Pancreas (tissue), 10 donors: ENCODE results near the gene UNC45B. TPM values are rescaled to one million over a fixed set of nuclear protein-coding genes. Genes with fewer than 3 reads are reported as not detected.

Experiments
- ATAC-seq, 4 donors: fragments of 200-7000 bp; cut with Tn5 transposase; one replicate each; pipeline versions ENCODE4 v1.8.0 to v1.9.1; 2020; ENCODE audit warnings: mild to moderate bottlenecking in 4 of 4, moderate library complexity in 4 of 4
- DNase-seq, 6 donors: peaks; one replicate each; pipeline ENCODE4 v3.0.0-alpha.2; 2020
- FAIRE-seq: peaks from 2 replicates; lab custom pipeline; 2012; peaks lifted over from hg19 to GRCh38; lab: Jason Lieb, UNC
- H3K27ac ChIP-seq, 4 donors: fragments of 200-600 bp; sonication (generic); 1 replicate in 3 of 4; 2 replicates in 1 of 4; pipeline versions ENCODE4 v1.5.0 to v1.8.0; 2020
- H3K27me3 ChIP-seq, 4 donors: fragments of 200-600 bp; one replicate each; pipeline ENCODE4 v1.8.0; 2021
- H3K36me3 ChIP-seq, 3 donors: fragments of 200-600 bp; sonication (generic) in 1 of 3; one replicate each; pipeline versions ENCODE4 v1.5.0 to v1.8.0; 2020 to 2021
- H3K4me1 ChIP-seq, 3 donors: fragments of 200-600 bp; one replicate each; pipeline ENCODE4 v1.8.0; 2021
- H3K4me3 ChIP-seq, 4 donors: fragments of 200-600 bp; sonication (generic) in 2 of 4; one replicate each; pipeline versions ENCODE4 v1.5.0 to v1.8.0; 2020 to 2021
- H3K9me3 ChIP-seq, 4 donors: fragments of 200-600 bp; one replicate each; pipeline ENCODE4 v1.8.0; 2021
- WGBS, 2 donors: extraction: QIAGEN DNeasy Blood & Tissue Kit; methylation state at CpG; one replicate each; pipeline ENCODE4 v1.1.7; 2013; 5-methylcytosine and 5-hydroxymethylcytosine counted together
- intact Hi-C, 3 donors: fragments of 100-400 bp; cut with DNase I; formaldehyde crosslinking; loops; one replicate each; pipeline versions ENCODE4 v1.11.1 to v1.14.2; 2022
- polyA plus RNA-seq, 2 donors: library from polyadenylated mRNA; stranded (reverse); fragments of 200-250 nt; gene quantifications; one replicate each; pipeline ENCODE4 v1.2.3, GENCODE V29; 2013
- total RNA-seq, 6 donors: library from RNA; stranded (reverse); fragmentation: NEBNext Ultra II Directional in 4 of 6; extraction: Animal tissue kit (Norgen Biotek cat#: 25700) in 4 of 6; gene quantifications; one replicate each; pipeline versions ENCODE4 v1.2.1 to v1.2.4, GENCODE V29; 2021 to 2023
- TF ChIP-seq, protein P1 (sequence below), 4 donors: fragments of 200-600 bp; sonication (generic) in 3 of 4; IDR thresholded peaks; one replicate each; pipeline versions ENCODE4 v1.5.0 to v1.8.0; 2021; ENCODE audit warnings: antibody characterized with exemption in 4 of 4
- donor health status: healthy with polysubstance abuse.
- donor health status: DM: no; HTN: no; CAD: no; lungs with moderate emphysema.
- donor health status: DM: no; HTN: no; CAD: no.
- donor health status: control.
- donor health status: control.
- donor health status: Bipolar disorder and iron deficiency.
- donor health status: DM: yes; HTN: yes; CAD: no.
- donor health status: DM: no; HTN: no; CAD: no.
- donor health status: DM: no; HTN: no; CAD: no.
- donor health status: DM: yes; HTN: yes; CAD: no.

Gene UNC45B
- total and polyA plus RNA-seq, 8 donors: 0.02 to 0.06 (median 0.04) TPM; not detected in 5

DNA sequence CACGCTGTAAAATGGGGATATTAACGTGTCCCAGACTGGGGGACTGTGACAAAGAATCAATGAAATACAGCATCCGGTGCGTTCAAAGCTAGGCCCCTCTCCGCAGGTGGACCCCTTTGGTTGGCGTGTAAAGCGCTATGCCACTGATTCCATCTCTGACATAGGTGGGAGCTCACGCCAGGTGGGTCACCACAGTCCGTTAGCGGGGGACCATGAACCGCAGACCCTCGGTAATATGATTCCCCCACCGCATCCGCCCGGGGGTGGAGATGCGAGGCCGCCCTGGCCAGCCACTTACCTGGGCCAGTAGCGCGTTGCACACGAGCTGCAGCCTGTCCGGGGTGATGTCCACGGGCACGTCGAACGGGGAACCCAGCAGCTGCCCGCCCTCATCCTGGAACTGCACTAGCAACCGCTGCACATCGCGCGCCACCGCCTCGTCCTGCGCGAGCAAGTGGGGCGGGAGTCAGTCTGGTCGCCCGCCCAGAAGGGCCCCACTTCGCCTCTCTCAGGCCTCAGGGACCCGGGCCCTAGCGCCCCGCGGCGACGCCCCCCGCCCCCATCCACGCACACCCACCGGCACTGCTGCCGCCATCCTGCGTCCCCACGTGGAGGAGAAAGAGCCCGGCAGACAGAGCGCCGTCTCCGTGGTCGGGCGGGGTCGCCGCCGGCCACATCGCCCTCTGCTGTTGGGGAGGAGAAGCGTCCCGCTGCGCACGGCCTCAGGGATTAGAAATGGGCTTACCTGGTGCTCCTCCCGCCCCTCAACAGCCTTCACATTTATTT is 5.7 kb upstream of the UNC45B start, which contains the start of gene NLE1:
Gene NLE1, minus strand, starts transcription at position 623 of the 786 bp plus-strand sequence. Its CDS starts 28 bp downstream, at position 595.
- Histone ChIP-seq H3K4me3 (peak within 1 kb of the TSS; percentile 85 to 99 (median 94)), H3K36me3 (peaks cover 6 to 22% (median 9%) of the 10 kb centered on the region in 3 donors), H3K27ac (no peak within 1 kb of the TSS), H3K27me3 (no peaks in the 10 kb centered on the region), H3K9me3 (no peaks in the 10 kb centered on the region), H3K4me1 (peaks cover 3 to 11% (median 8%) of the 10 kb centered on the region in 3 donors)
- FAIRE-seq: no peak
- DNase-seq: peak; percentile 73 to 94 (median 85)
- 0% methylated on average over 58 to 65 of the region's 65 CpGs for WGBS, 2 donors
- intact Hi-C loops: no loop called here
- TF ChIP-seq, protein P1, sequence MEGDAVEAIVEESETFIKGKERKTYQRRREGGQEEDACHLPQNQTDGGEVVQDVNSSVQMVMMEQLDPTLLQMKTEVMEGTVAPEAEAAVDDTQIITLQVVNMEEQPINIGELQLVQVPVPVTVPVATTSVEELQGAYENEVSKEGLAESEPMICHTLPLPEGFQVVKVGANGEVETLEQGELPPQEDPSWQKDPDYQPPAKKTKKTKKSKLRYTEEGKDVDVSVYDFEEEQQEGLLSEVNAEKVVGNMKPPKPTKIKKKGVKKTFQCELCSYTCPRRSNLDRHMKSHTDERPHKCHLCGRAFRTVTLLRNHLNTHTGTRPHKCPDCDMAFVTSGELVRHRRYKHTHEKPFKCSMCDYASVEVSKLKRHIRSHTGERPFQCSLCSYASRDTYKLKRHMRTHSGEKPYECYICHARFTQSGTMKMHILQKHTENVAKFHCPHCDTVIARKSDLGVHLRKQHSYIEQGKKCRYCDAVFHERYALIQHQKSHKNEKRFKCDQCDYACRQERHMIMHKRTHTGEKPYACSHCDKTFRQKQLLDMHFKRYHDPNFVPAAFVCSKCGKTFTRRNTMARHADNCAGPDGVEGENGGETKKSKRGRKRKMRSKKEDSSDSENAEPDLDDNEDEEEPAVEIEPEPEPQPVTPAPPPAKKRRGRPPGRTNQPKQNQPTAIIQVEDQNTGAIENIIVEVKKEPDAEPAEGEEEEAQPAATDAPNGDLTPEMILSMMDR (IDR thresholded peaks at IDR 0.05): peak; percentile 92 to 97 (median 95)
- peak; percentile 97 to 100 (median 99) for ATAC-seq

DNA sequence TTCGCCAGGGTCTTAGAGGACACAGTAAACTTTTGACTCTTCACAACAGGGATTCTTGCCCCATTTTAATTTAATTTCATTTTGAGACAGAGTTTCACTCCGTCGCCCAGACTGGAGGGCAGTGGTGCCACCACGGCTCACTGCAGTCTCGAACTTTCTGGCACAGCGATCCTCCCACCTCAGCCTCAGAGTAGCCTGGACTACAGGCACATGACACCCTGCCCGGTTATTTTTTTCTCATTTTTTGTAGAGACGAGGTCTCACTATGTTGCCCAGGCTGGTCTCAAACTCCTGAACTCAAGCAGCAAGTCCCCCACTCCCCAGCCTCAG is 5.2 kb upstream of the UNC45B start:
- H3K4me3 ChIP-seq: peak overlapping the region in 2 of 4 donors; percentile 85 to 93
- TF ChIP-seq, protein P1 (IDR thresholded peaks at IDR 0.05): no peak
- no peak overlapping the region for H3K27ac ChIP-seq
- DNase-seq (no peak), ATAC-seq (no peak), FAIRE-seq (no peak)
- intact Hi-C loops: no loop called here
- H3K9me3 ChIP-seq: no peaks in the 10 kb centered on the region
- WGBS, 2 donors: 56 to 63% methylated on average over 8 of the region's 8 CpGs
- peaks cover 3 to 11% (median 8%) of the 10 kb centered on the region in 3 donors for H3K4me1 ChIP-seq
- H3K36me3 ChIP-seq: peaks cover 4 to 16% (median 6%) of the 10 kb centered on the region in 3 donors
- H3K27me3 ChIP-seq: no peaks in the 10 kb centered on the region

DNA sequence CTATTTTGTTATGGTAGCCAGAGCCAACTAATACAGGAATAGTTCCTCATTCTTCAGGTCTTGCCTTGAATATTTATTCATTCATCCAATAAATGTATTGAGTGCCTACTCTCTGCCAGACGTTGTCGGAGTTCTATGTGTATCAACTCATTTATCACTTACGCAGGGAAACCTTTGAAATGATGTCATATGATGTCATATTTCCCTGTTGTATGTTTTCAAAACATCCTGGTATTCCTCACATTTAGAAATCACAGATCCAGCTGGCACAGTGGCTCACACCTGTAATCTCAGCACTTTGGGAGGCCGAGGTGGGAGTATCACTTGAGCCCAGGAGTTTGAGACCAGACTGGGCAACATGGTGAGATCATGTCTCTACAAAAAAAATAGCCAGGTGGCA is 2.8 kb upstream of the UNC45B start:
- 59 to 66% methylated on average over 4 of the region's 4 CpGs for WGBS, 2 donors
- intact Hi-C loops: no loop called here
- no peaks in the 10 kb centered on the region for H3K36me3 ChIP-seq
- ATAC-seq (no peak), DNase-seq (no peak), FAIRE-seq (no peak)
- H3K4me1 ChIP-seq: peaks cover 3 to 11% (median 8%) of the 10 kb centered on the region in 3 donors
- TF ChIP-seq, protein P1 (IDR thresholded peaks at IDR 0.05): no peak
- H3K4me3 ChIP-seq: no peak overlapping the region
- H3K9me3 ChIP-seq: no peaks in the 10 kb centered on the region
- no peaks in the 10 kb centered on the region for H3K27me3 ChIP-seq
- no peak overlapping the region for H3K27ac ChIP-seq

DNA sequence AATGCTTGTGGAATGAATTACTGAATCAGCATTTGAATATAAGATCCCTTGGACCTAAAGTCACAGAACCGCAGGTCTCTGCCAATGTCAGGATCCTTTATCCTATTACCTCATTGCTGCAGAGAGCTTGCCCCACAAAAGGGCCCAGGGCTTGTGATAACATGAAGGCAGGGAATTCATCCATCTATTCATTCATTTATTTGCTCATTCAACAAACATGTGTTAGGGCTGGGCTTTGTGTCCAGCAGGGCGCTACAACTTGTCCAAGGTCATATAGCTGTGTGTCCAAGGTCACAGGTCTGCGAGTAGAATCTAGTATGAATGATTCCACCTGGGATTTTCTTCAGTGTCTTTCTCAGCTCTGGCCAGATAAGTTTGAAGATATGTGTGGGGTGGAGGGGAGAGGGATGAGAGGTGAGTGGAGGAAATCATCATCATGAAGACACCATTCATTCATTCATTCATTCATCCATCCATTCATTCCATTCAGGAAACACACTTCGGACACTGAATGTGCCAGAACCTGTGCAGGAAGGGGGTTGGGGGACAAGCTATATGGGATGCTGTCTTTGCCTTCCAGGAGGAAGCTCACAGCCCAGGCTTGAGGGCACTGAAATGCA is 1.3 kb upstream of the UNC45B start:
- DNase-seq: no peak
- no peak overlapping the region for H3K4me3 ChIP-seq
- H3K27ac ChIP-seq: no peak overlapping the region
- no peak for FAIRE-seq
- WGBS, 2 donors: 30 to 32% methylated on average over 4 of the region's 4 CpGs
- no peaks in the 10 kb centered on the region for H3K9me3 ChIP-seq
- TF ChIP-seq, protein P1 (IDR thresholded peaks at IDR 0.05): no peak
- peaks cover 0 to 2% (median 0%) of the 10 kb centered on the region in 3 donors for H3K4me1 ChIP-seq
- H3K36me3 ChIP-seq: no peaks in the 10 kb centered on the region
- ATAC-seq: no peak
- H3K27me3 ChIP-seq: no peaks in the 10 kb centered on the region
- intact Hi-C loops: no loop called here
